Activated CD8-positive, alpha-beta memory T cell treated with anti-CD3 and anti-CD28 coated beads, Interleukin-2, amount 10 ng/mL, durations not matched to agents 7 days and 5 days (primary cell): ENCODE measurements around the gene STARD7. TPM values are rescaled to one million over a fixed set of nuclear protein-coding genes. Genes with fewer than 3 reads are reported as not detected.

Experiments used
- ATAC-seq: fragments of 150-1000 bp; cut with Tn5 transposase; one replicate; pipeline ENCODE4 v1.10.0; 2021; ENCODE audit warnings: moderate library complexity
- CTCF ChIA-PET: fragments of 350-600 bp; sonication (Branson Sonifier 250); formaldehyde crosslinking; loops from one replicate; lab custom pipeline; 2021; ENCODE audit warnings: antibody characterized with exemption; lab: Charles Lee
- DNase-seq: peaks from one replicate; pipeline ENCODE4 v3.0.0-alpha.2; 2020
- H3K27ac Mint-ChIP-seq: one replicate; pipeline ENCODE4 v1.8.0; 2021; ENCODE audit warnings: mild to moderate bottlenecking, mixed read lengths
- H3K27me3 Mint-ChIP-seq: one replicate; pipeline ENCODE4 v1.8.0; 2021; ENCODE audit warnings: mixed read lengths
- H3K36me3 Mint-ChIP-seq: one replicate; pipeline ENCODE4 v1.8.0; 2021; ENCODE audit warnings: mild to moderate bottlenecking, mixed read lengths
- H3K4me1 Mint-ChIP-seq: one replicate; pipeline ENCODE4 v1.8.0; 2021; ENCODE audit warnings: mixed read lengths
- H3K4me3 Mint-ChIP-seq: one replicate; pipeline ENCODE4 v1.8.0; 2021; ENCODE audit warnings: mild to moderate bottlenecking, moderate library complexity, mixed read lengths
- H3K9me3 Mint-ChIP-seq: one replicate; pipeline ENCODE4 v1.8.0; 2022; ENCODE audit warnings: low read depth, mixed read lengths
- total RNA-seq, 2 experiments: library from RNA; stranded (reverse); gene quantifications; one replicate each; pipeline ENCODE4 v1.2.3, GENCODE V29; 2021

The STARD7 gene
- total RNA-seq, 2 experiments from 2014 or later, result 131 to 180 TPM

GRCh38 chr2:96139181-96139758 is 69.4 kb downstream of the STARD7 start:
- H3K27me3 Mint-ChIP-seq, result no peaks in the 10 kb centered on the region
- no peak overlapping the region for H3K4me3 Mint-ChIP-seq
- no peak overlapping the region for H3K27ac Mint-ChIP-seq
- ATAC-seq, result no peak
- DNase-seq, result no peak
- H3K9me3 Mint-ChIP-seq, result no peaks in the 10 kb centered on the region
- H3K4me1 Mint-ChIP-seq, result peaks cover 25% of the 10 kb centered on the region
- H3K36me3 Mint-ChIP-seq, result peaks cover 16% of the 10 kb centered on the region
- CTCF ChIA-PET, result interaction anchor here (0.6 to 20.2 kb wide), 21 partner anchors 8 to 640 kb away, joined by 3 to 675 read pairs (median 9); partner anchors contain the start of genes ADRA2B, ANKRD36C, NEURL3 and STARD7

GRCh38 chr2:96138179-96139145 is 70.2 kb downstream of the STARD7 start, which contains the start of gene ASTL:
ASTL (minus strand) TSS chr2:96138502; CDS start chr2:96138436, 66 bp downstream.
- no peaks in the 10 kb centered on the region for H3K27me3 Mint-ChIP-seq
- peaks cover 18% of the 10 kb centered on the region for H3K4me1 Mint-ChIP-seq
- no peaks in the 10 kb centered on the region for H3K9me3 Mint-ChIP-seq
- H3K36me3 Mint-ChIP-seq, result peaks cover 9% of the 10 kb centered on the region
- CTCF ChIA-PET, result interaction anchor here (0.6 to 20.2 kb wide), 22 partner anchors 8 to 641 kb away, joined by 3 to 675 read pairs (median 8); partner anchors contain the start of genes ADRA2B, ANKRD36C, NEURL3 and STARD7
- DNase-seq, result peak; percentile 78
- no peak within 1 kb of the TSS for H3K27ac Mint-ChIP-seq
- no peak within 1 kb of the TSS for H3K4me3 Mint-ChIP-seq
- ATAC-seq, result peak; percentile 38

GRCh38 chr2:96137321-96138178 is 71.1 kb downstream of the STARD7 start:
- no peak overlapping the region for H3K27ac Mint-ChIP-seq
- DNase-seq (no peak), ATAC-seq (no peak)
- peaks cover 5% of the 10 kb centered on the region for H3K36me3 Mint-ChIP-seq
- H3K9me3 Mint-ChIP-seq, result no peaks in the 10 kb centered on the region
- H3K4me3 Mint-ChIP-seq, result no peak overlapping the region
- CTCF ChIA-PET, result interaction anchor here (0.7 to 20.2 kb wide), 12 partner anchors 10 to 145 kb away, joined by 3 to 675 read pairs (median 13); partner anchors contain the start of genes ADRA2B, ANKRD36C and STARD7
- H3K4me1 Mint-ChIP-seq, result peaks cover 13% of the 10 kb centered on the region
- H3K27me3 Mint-ChIP-seq, result no peaks in the 10 kb centered on the region

GRCh38 chr2:96136129-96136720 is 72.4 kb downstream of the STARD7 start:
- ATAC-seq, result no peak
- Mint-ChIP-seq H3K27ac (no peak overlapping the region), H3K9me3 (no peaks in the 10 kb centered on the region), H3K27me3 (no peaks in the 10 kb centered on the region), H3K4me3 (no peak overlapping the region), H3K36me3 (no peaks in the 10 kb centered on the region), H3K4me1 (peaks cover 14% of the 10 kb centered on the region)
- CTCF ChIA-PET, result interaction anchor here (0.7 to 20.2 kb wide), 4 partner anchors 8 to 30 kb away, joined by 3 to 675 read pairs (median 5); partner anchors contain the start of gene ADRA2B
- no peak for DNase-seq

GRCh38 chr2:96135621-96136020 is 73.0 kb downstream of the STARD7 start:
- no peaks in the 10 kb centered on the region for H3K9me3 Mint-ChIP-seq
- no peaks in the 10 kb centered on the region for H3K36me3 Mint-ChIP-seq
- no peak for DNase-seq
- H3K4me1 Mint-ChIP-seq, result peaks cover 17% of the 10 kb centered on the region
- H3K27ac Mint-ChIP-seq, result no peak overlapping the region
- no peaks in the 10 kb centered on the region for H3K27me3 Mint-ChIP-seq
- H3K4me3 Mint-ChIP-seq, result no peak overlapping the region
- ATAC-seq, result no peak
- CTCF ChIA-PET, result interaction anchor here (1.1 to 20.2 kb wide), 2 partner anchors 19 to 30 kb away, joined by 3 to 675 read pairs; no protein-coding TSS in a partner anchor

- ATAC-seq (no peak), DNase-seq (no peak)
- CTCF ChIA-PET, result interaction anchor here (1.1 to 20.2 kb wide), 2 partner anchors 18 to 31 kb away, joined by 3 to 675 read pairs; no protein-coding TSS in a partner anchor
- Mint-ChIP-seq H3K4me3 (no peak overlapping the region), H3K36me3 (no peaks in the 10 kb centered on the region), H3K27me3 (no peaks in the 10 kb centered on the region), H3K27ac (no peak overlapping the region), H3K9me3 (no peaks in the 10 kb centered on the region), H3K4me1 (peaks cover 21% of the 10 kb centered on the region)
Measured at GRCh38 chr2:96135171-96135570, 73.5 kb downstream of the STARD7 start.

Other genes starting within 250 kb of the STARD7 start
- gene ANKRD36C, start 217.0 kb downstream of the STARD7 start, total RNA-seq, result 100 to 1,000 TPM in 1 of 2 experiments, 10 to 100 TPM in 1; 58.8 to 132 TPM
- 10 to 100 TPM; 19.6 to 26.7 TPM for gene GPAT2, start 173.9 kb downstream of the STARD7 start, total RNA-seq
- gene ADRA2B, start 92.3 kb downstream of the STARD7 start, total RNA-seq, result under 1 TPM; 0.09 to 0.15 TPM
- gene ASTL, start 70.3 kb downstream of the STARD7 start, total RNA-seq, result 1 to 10 TPM; 1.9 to 6.4 TPM
- gene DUSP2, start 63.4 kb downstream of the STARD7 start, total RNA-seq, result 10 to 100 TPM; 32.0 to 53.6 TPM
- 10 to 100 TPM; 32.7 to 36.9 TPM for gene TMEM127, start 57.2 kb upstream of the STARD7 start, total RNA-seq
- 10 to 100 TPM; 67.0 to 76.8 TPM for gene CIAO1, start 57.4 kb upstream of the STARD7 start, total RNA-seq
- 100 to 1,000 TPM; 170 to 182 TPM for gene SNRNP200, start 96.7 kb upstream of the STARD7 start, total RNA-seq
- gene ITPRIPL1, start 116.5 kb upstream of the STARD7 start, total RNA-seq, result 10 to 100 TPM; 53.2 to 56.9 TPM
- 100 to 1,000 TPM; 115 to 117 TPM for gene NCAPH, start 126.9 kb upstream of the STARD7 start, total RNA-seq